Neural cell (in vitro differentiated cells): Measurements from ENCODE around the gene UCMA. TPM values are rescaled to one million over a fixed set of nuclear protein-coding genes. Genes with fewer than 3 reads are reported as not detected.

ENCODE experiments used
- H2AFZ ChIP-seq: fragments of 200-600, 300-800 bp; sonication (generic), shearing (Covaris generic); 2 replicates; pipeline ENCODE4 v1.6.0; 2014; ENCODE audit warnings: low read depth, mild to moderate bottlenecking, antibody characterized with exemption, low read length, moderate library complexity
- H3F3A ChIP-seq: fragments of 200-600 bp; shearing (Covaris generic); 2 replicates; pipeline ENCODE4 v1.6.1; 2016; ENCODE audit warnings: mild to moderate bottlenecking, moderate library complexity, mixed read lengths, antibody characterized with exemption, low read length; ENCODE audit not compliant: insufficient read depth, poor library complexity, severe bottlenecking
- H3K27ac ChIP-seq: fragments of 200-600, 300-800 bp; sonication (generic), shearing (Covaris generic); 2 replicates; pipeline ENCODE4 v1.5.1; 2014; ENCODE audit warnings: mild to moderate bottlenecking, low read length, moderate library complexity
- H3K27me3 ChIP-seq: fragments of 300-800, 200-600 bp; sonication (generic), shearing (Covaris generic); 2 replicates; pipeline ENCODE4 v1.6.0; 2014; ENCODE audit warnings: mild to moderate bottlenecking, low read depth, low read length, moderate library complexity; ENCODE audit not compliant: insufficient read depth
- H3K36me3 ChIP-seq: fragments of 300-800, 200-600 bp; sonication (generic), shearing (Covaris generic); 2 replicates; pipeline ENCODE4 v1.5.1; 2014; ENCODE audit warnings: mild to moderate bottlenecking, antibody characterized with exemption, low read length, moderate library complexity; ENCODE audit not compliant: insufficient read depth
- H3K4me2 ChIP-seq: fragments of 300-800, 200-600 bp; sonication (generic), shearing (Covaris generic); 2 replicates; pipeline ENCODE4 v1.6.0; 2014; ENCODE audit warnings: mild to moderate bottlenecking, low read length
- H3K4me3 ChIP-seq: fragments of 300-800, 200-600 bp; sonication (generic), shearing (Covaris generic); 2 replicates; pipeline ENCODE4 v1.5.1; 2014; ENCODE audit warnings: mild to moderate bottlenecking, low read length, moderate library complexity
- H3K79me2 ChIP-seq: fragments of 200-600 bp; shearing (Covaris generic); replicated peaks from 2 replicates; pipeline ENCODE4 v1.6.0; 2014; ENCODE audit warnings: mild to moderate bottlenecking, low read length, moderate library complexity; ENCODE audit not compliant: insufficient read depth
- H3K9ac ChIP-seq: fragments of 300-800, 200-600 bp; sonication (generic), shearing (Covaris generic); 2 replicates; pipeline ENCODE4 v1.6.1; 2016; ENCODE audit warnings: mild to moderate bottlenecking, low read length, mixed read lengths
- H3K9me2 ChIP-seq: fragments of 200-600 bp; shearing (Covaris generic); 2 replicates; pipeline ENCODE4 v1.6.1; 2016; ENCODE audit warnings: mild to moderate bottlenecking, low read length, mixed read lengths; ENCODE audit not compliant: insufficient read depth
- H3K9me3 ChIP-seq: fragments of 200-600, 300-800 bp; sonication (generic), shearing (Covaris generic); 2 replicates; pipeline ENCODE4 v1.6.1; 2016; ENCODE audit warnings: mild to moderate bottlenecking, mixed run types, low read length, moderate library complexity, mixed read lengths
- H4K20me1 ChIP-seq: fragments of 200-600 bp; shearing (Covaris generic); 2 replicates; pipeline ENCODE4 v1.6.1; 2016; ENCODE audit warnings: mild to moderate bottlenecking, mixed run types; ENCODE audit not compliant: insufficient read depth
- EP300 ChIP-seq: fragments of 450-650 bp; conservative IDR thresholded peaks from 2 replicates; pipeline ENCODE4 v1.6.1; 2014; ENCODE audit warnings: antibody characterized with exemption, mild to moderate bottlenecking, moderate library complexity; ENCODE audit not compliant: poor library complexity, severe bottlenecking
- EZH2 ChIP-seq: fragments of 200-600, 300-800 bp; shearing (Covaris generic), sonication (generic); IDR thresholded peaks from 2 replicates; pipeline ENCODE4 v1.6.1; 2014; ENCODE audit warnings: antibody characterized with exemption, low read length, borderline replicate concordance, mild to moderate bottlenecking; ENCODE audit not compliant: insufficient read depth, poor library complexity, severe bottlenecking
- MXI1 ChIP-seq: fragments of 450-650 bp; conservative IDR thresholded peaks from 2 replicates; pipeline ENCODE4 v1.6.1; 2014; ENCODE audit warnings: antibody characterized with exemption, mild to moderate bottlenecking; ENCODE audit not compliant: poor library complexity, severe bottlenecking
- POLR2AphosphoS5 ChIP-seq: IDR thresholded peaks from 2 replicates; pipeline ENCODE4 v1.6.1; 2012
- RAD21 ChIP-seq: fragments of 450-650 bp; conservative IDR thresholded peaks from 2 replicates; pipeline ENCODE4 v1.6.1; 2014; ENCODE audit warnings: antibody characterized with exemption, mild to moderate bottlenecking, moderate library complexity
- REST ChIP-seq: IDR thresholded peaks from 2 replicates; pipeline ENCODE4 v1.6.1; 2012; ENCODE audit warnings: borderline replicate concordance
- SMC3 ChIP-seq: fragments of 450-650 bp; conservative IDR thresholded peaks from 2 replicates; pipeline ENCODE4 v1.6.1; 2014; ENCODE audit warnings: antibody characterized with exemption, mild to moderate bottlenecking, moderate library complexity; ENCODE audit not compliant: poor library complexity
- TAF1 ChIP-seq: IDR thresholded peaks from 2 replicates; pipeline ENCODE4 v1.6.1; 2012; ENCODE audit warnings: low read depth
- polyA plus RNA-seq: library from polyadenylated mRNA; depleted of rRNA; stranded (reverse); fragments of >200 nt; gene quantifications from 2 replicates; pipeline ENCODE4 v1.2.3, GENCODE V29; 2014
- TF ChIP-seq, protein P1 (sequence below): fragments of 450-650 bp; IDR thresholded peaks from 2 replicates; pipeline ENCODE4 v1.5.1; 2014; ENCODE audit warnings: antibody characterized with exemption, mild to moderate bottlenecking, moderate library complexity; ENCODE audit not compliant: poor library complexity, severe bottlenecking

Gene UCMA
- polyA plus RNA-seq, 1 donor from 2014 or later: not detected

DNA sequence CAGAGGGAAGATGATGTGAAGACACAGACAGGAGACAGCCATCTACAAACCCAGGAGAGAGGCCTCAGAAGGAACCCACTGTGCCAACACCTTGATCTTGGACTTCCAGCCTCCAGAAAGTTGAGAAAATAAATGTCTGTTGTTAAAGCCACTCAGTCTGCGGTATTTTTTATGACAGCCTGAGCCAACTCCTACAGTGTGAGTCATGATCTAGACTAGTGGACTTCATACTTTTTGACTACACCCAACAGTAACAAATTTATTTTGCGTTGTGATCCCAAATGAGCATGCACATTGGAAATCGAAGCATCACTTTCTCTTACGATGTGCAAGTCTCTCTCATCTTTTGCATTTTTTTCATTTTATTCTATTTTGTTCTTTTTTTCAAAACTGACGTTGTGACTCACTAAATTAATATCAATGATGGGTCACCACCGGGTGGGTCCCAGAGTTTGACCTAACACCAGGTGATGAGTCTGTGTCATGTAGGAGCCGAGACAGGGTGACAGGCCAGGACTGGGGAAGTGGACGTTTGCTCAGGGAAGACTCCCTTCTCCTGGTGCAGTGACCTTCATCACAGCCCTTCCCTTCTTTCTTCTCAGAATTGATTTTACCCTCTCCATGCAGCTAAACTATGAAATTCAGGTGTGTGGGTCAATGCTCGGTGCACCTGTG lies 36.8 kb upstream of the UCMA start:
- TF ChIP-seq EP300: no peak
- TF ChIP-seq, protein P1, sequence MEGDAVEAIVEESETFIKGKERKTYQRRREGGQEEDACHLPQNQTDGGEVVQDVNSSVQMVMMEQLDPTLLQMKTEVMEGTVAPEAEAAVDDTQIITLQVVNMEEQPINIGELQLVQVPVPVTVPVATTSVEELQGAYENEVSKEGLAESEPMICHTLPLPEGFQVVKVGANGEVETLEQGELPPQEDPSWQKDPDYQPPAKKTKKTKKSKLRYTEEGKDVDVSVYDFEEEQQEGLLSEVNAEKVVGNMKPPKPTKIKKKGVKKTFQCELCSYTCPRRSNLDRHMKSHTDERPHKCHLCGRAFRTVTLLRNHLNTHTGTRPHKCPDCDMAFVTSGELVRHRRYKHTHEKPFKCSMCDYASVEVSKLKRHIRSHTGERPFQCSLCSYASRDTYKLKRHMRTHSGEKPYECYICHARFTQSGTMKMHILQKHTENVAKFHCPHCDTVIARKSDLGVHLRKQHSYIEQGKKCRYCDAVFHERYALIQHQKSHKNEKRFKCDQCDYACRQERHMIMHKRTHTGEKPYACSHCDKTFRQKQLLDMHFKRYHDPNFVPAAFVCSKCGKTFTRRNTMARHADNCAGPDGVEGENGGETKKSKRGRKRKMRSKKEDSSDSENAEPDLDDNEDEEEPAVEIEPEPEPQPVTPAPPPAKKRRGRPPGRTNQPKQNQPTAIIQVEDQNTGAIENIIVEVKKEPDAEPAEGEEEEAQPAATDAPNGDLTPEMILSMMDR: no peak
- TF ChIP-seq POLR2AphosphoS5: no peak
- no peak for TF ChIP-seq EZH2
- no peak for TF ChIP-seq RAD21
- no peak for TF ChIP-seq SMC3
- no peak for TF ChIP-seq REST
- TF ChIP-seq TAF1: no peak
- TF ChIP-seq MXI1: no peak
- Histone ChIP-seq H3K9me3 (no peaks in the 10 kb centered on the region), H3K36me3 (no peaks in the 10 kb centered on the region), H3K27ac (no peak overlapping the region), H3K9me2 (no peaks in the 10 kb centered on the region), H3K4me3 (no peak overlapping the region), H2AFZ (no peak overlapping the region), H3K9ac (no peak overlapping the region), H4K20me1 (no peaks in the 10 kb centered on the region), H3K4me2 (no peak overlapping the region), H3K27me3 (no peaks in the 10 kb centered on the region), H3F3A (no peaks in the 10 kb centered on the region), H3K79me2 (no peaks in the 10 kb centered on the region)

GRCh38 chr10:13268841-13269240 lies 34.7 kb upstream of the UCMA start:
- no peaks in the 10 kb centered on the region for H4K20me1 ChIP-seq
- no peak for TF ChIP-seq TAF1
- no peak for TF ChIP-seq RAD21
- TF ChIP-seq SMC3: no peak
- no peak for TF ChIP-seq REST
- no peaks in the 10 kb centered on the region for H3F3A ChIP-seq
- no peaks in the 10 kb centered on the region for H3K9me2 ChIP-seq
- no peak overlapping the region for H3K4me2 ChIP-seq
- H3K4me3 ChIP-seq: no peak overlapping the region
- no peaks in the 10 kb centered on the region for H3K79me2 ChIP-seq
- no peaks in the 10 kb centered on the region for H3K27me3 ChIP-seq
- no peak overlapping the region for H3K27ac ChIP-seq
- H3K9ac ChIP-seq: no peak overlapping the region
- H2AFZ ChIP-seq: no peak overlapping the region
- H3K9me3 ChIP-seq: no peaks in the 10 kb centered on the region
- no peaks in the 10 kb centered on the region for H3K36me3 ChIP-seq
